Natural killer cell (primary cell): Measurements from ENCODE around the gene TEX48. TPM values are rescaled to one million over a fixed set of nuclear protein-coding genes. Genes with fewer than 3 reads are reported as not detected.

Source experiments
- ATAC-seq, 3 donors: fragments of 150-1000 bp in 2 of 3; fragments of 200-7000 bp in 1 of 3; cut with Tn5 transposase; 1 replicate in 1 of 3; 2 replicates in 2 of 3; pipeline ENCODE4 v1.10.0; 2021; ENCODE audit warnings: mild to moderate bottlenecking in 2 of 3, moderate library complexity in 2 of 3
- DNase-seq, 2 donors: peaks; one replicate each; pipeline versions ENCODE4 v3.0.0 to v3.0.0-alpha.2; 2013 to 2021; ENCODE audit warnings: mixed read lengths in 1 of 2
- H3K27ac ChIP-seq: one replicate; pipeline ENCODE4 v1.5.1; 2013; ENCODE audit warnings: mild to moderate bottlenecking, low read length
- H3K27me3 ChIP-seq: one replicate; pipeline ENCODE4 v1.6.1; 2013; ENCODE audit warnings: low read length; ENCODE audit not compliant: control insufficient read depth, insufficient read depth
- H3K36me3 ChIP-seq: one replicate; pipeline ENCODE4 v1.6.1; 2013; ENCODE audit warnings: low read length; ENCODE audit not compliant: control insufficient read depth, insufficient read depth
- H3K4me1 ChIP-seq: one replicate; pipeline ENCODE4 v1.6.1; 2013; ENCODE audit warnings: low read length; ENCODE audit not compliant: control insufficient read depth, insufficient read depth
- H3K4me3 ChIP-seq: one replicate; pipeline ENCODE4 v1.5.1; 2013; ENCODE audit warnings: low read length
- H3K9me3 ChIP-seq: one replicate; pipeline ENCODE4 v1.6.1; 2013; ENCODE audit warnings: low read length; ENCODE audit not compliant: control insufficient read depth, insufficient read depth
- H3K27ac Mint-ChIP-seq, 2 donors: one replicate each; pipeline ENCODE4 v1.8.0; 2022; ENCODE audit warnings: mild to moderate bottlenecking in 2 of 2, mixed read lengths in 2 of 2, moderate library complexity in 1 of 2
- H3K27me3 Mint-ChIP-seq, 2 donors: one replicate each; pipeline ENCODE4 v1.8.0; 2022; ENCODE audit warnings: low read depth in 2 of 2, mixed read lengths in 2 of 2
- H3K36me3 Mint-ChIP-seq: one replicate; pipeline ENCODE4 v1.8.0; 2022; ENCODE audit warnings: mixed read lengths
- H3K4me1 Mint-ChIP-seq, 2 donors: one replicate each; pipeline ENCODE4 v1.8.0; 2022; ENCODE audit warnings: mixed read lengths in 2 of 2
- H3K4me3 Mint-ChIP-seq: one replicate; pipeline ENCODE4 v1.8.0; 2022; ENCODE audit warnings: mild to moderate bottlenecking, moderate library complexity, mixed read lengths
- H3K9me3 Mint-ChIP-seq, 2 donors: one replicate each; pipeline ENCODE4 v1.8.0; 2022; ENCODE audit warnings: mixed read lengths in 2 of 2
- CTCF ChIP-seq: fragments of 200-600 bp; IDR thresholded peaks from one replicate; pipeline ENCODE4 v1.8.0; 2022; ENCODE audit warnings: antibody characterized with exemption
- WGBS: methylation state at CpG from one replicate; pipeline ENCODE4 v1.1.7; 2013; ENCODE audit warnings: missing lambda C conversion rate; ENCODE audit not compliant: insufficient coverage; 5-methylcytosine and 5-hydroxymethylcytosine counted together
- intact Hi-C: fragments of 100-400 bp; cut with micrococcal nuclease; formaldehyde crosslinking; loops from one replicate; pipeline ENCODE4 v1.14.2; 2022
- total RNA-seq, 4 donors: library from RNA; stranded (reverse); fragments of 120-200 nt in 1 of 4; gene quantifications; one replicate each; pipeline versions ENCODE4 v1.2.3 to v1.2.4, GENCODE V29; 2013 to 2022

TEX48 gene
- total RNA-seq, 3 donors from 2014 or later (not counting 1 experiment from before 2014, with no cell fraction given): not detected

- TF ChIP-seq CTCF: no peak
- no peak overlapping the region for H3K4me3 ChIP-seq
- peak overlapping the region; percentile 1 for H3K27ac ChIP-seq
- Mint-ChIP-seq H3K27me3 (peaks cover 17 to 26% of the 10 kb centered on the region in 2 donors), H3K4me1 (peaks cover 0 to 6% of the 10 kb centered on the region in 2 donors), H3K4me3 (no peak overlapping the region), H3K36me3 (no peaks in the 10 kb centered on the region), H3K27ac (no peak overlapping the region), H3K9me3 (no peaks in the 10 kb centered on the region)
- no peaks in the 10 kb centered on the region for H3K27me3 ChIP-seq
- H3K36me3 ChIP-seq: no peaks in the 10 kb centered on the region
- DNase-seq (no peak), ATAC-seq (no peak)
- H3K9me3 ChIP-seq: no peaks in the 10 kb centered on the region
- WGBS: 93% methylated on average over 4 of the region's 4 CpGs
- H3K4me1 ChIP-seq: peaks cover 13% of the 10 kb centered on the region
- intact Hi-C loops: no loop called here
These were observed 37.3 kb upstream of the TEX48 start for GRCh38 chr9:114719290-114719689.

- Histone ChIP-seq H3K4me1 (peaks cover 13% of the 10 kb centered on the region), H3K9me3 (no peaks in the 10 kb centered on the region), H3K36me3 (no peaks in the 10 kb centered on the region), H3K27ac (peak overlapping the region; percentile 1), H3K4me3 (no peak overlapping the region), H3K27me3 (no peaks in the 10 kb centered on the region)
- peak in 1 of 3 donors; percentile 12 for ATAC-seq
- no peaks in the 10 kb centered on the region for H3K36me3 Mint-ChIP-seq
- WGBS: 63% methylated on average over 8 of the region's 8 CpGs
- TF ChIP-seq CTCF: no peak
- H3K9me3 Mint-ChIP-seq: no peaks in the 10 kb centered on the region
- peak in 1 of 2 donors; percentile 82 for DNase-seq
- H3K27me3 Mint-ChIP-seq: peaks cover 17 to 26% of the 10 kb centered on the region in 2 donors
- intact Hi-C loops: no loop called here
- no peak overlapping the region for H3K4me3 Mint-ChIP-seq
- H3K27ac Mint-ChIP-seq: no peak overlapping the region
- H3K4me1 Mint-ChIP-seq: peaks cover 0 to 6% of the 10 kb centered on the region in 2 donors
These were observed 36.8 kb upstream of the TEX48 start for GRCh38 chr9:114718801-114719221.

DNA sequence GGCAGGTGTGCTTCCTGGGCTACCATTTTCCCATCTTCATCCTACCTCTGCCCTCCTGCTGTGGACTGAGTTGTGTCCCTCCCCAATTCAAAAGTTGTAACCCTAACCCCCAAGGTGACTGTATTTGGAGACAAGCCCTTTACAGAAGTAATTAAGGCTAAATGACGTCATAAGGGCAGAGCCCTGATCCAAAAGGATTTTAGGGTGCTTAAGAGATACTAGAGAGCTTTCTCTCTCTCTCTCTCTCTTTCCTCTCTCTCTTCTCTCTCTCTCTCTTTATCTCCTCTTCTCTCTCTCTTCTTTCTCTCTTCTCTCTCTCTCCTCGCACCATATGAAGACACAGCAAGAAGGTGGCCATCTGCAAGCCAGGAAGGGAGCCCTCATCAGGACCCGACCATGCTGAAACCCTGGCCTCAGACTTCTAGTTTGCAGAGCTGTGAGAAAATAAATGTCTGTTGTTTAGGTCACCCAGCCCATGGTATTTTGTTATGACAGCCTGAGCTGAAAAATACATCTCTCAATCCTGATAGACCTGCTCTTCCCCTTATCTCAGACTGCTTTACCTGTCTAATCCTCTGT lies 36.0 kb upstream of the TEX48 start:
- no peak overlapping the region for H3K27ac Mint-ChIP-seq
- Histone ChIP-seq H3K4me1 (peaks cover 13% of the 10 kb centered on the region), H3K27me3 (no peaks in the 10 kb centered on the region), H3K27ac (no peak overlapping the region), H3K36me3 (no peaks in the 10 kb centered on the region), H3K9me3 (no peaks in the 10 kb centered on the region), H3K4me3 (no peak overlapping the region)
- ATAC-seq (no peak), DNase-seq (no peak)
- no peaks in the 10 kb centered on the region for H3K9me3 Mint-ChIP-seq
- TF ChIP-seq CTCF: no peak
- peaks cover 17 to 26% of the 10 kb centered on the region in 2 donors for H3K27me3 Mint-ChIP-seq
- WGBS: 94% methylated on average over 3 of the region's 3 CpGs
- intact Hi-C loops: no loop called here
- H3K4me1 Mint-ChIP-seq: peaks cover 0 to 6% of the 10 kb centered on the region in 2 donors
- H3K36me3 Mint-ChIP-seq: no peaks in the 10 kb centered on the region
- no peak overlapping the region for H3K4me3 Mint-ChIP-seq

DNA sequence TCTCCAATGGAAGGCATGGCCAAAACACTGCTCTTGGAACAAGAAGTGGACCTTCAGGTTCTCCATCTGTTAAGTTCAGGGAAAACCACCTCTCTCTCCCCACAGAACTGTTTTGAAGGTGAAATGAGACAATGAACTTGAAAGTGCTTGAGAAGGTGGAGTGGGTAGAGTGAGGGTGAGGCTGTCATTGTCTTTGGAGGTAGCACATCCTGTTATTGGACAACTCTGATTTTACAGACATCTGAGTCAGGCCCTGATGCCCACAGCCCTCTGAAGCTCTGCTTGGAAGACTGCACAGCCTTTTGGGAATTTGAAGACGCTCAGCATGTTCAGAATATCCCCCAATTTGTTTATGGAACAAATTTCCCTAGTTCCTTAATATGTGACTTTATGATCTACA lies 27.6 kb upstream of the TEX48 start:
- no peaks in the 10 kb centered on the region for H3K4me1 ChIP-seq
- Mint-ChIP-seq H3K4me3 (no peak overlapping the region), H3K36me3 (no peaks in the 10 kb centered on the region), H3K27ac (no peak overlapping the region), H3K4me1 (no peaks in the 10 kb centered on the region), H3K9me3 (no peaks in the 10 kb centered on the region), H3K27me3 (peaks cover 9 to 28% of the 10 kb centered on the region in 2 donors)
- 80% methylated on average over 1 of the region's 1 CpG for WGBS
- intact Hi-C loops: no loop called here
- H3K4me3 ChIP-seq: no peak overlapping the region
- no peaks in the 10 kb centered on the region for H3K9me3 ChIP-seq
- no peak for DNase-seq
- no peak for ATAC-seq
- no peak overlapping the region for H3K27ac ChIP-seq
- H3K27me3 ChIP-seq: no peaks in the 10 kb centered on the region
- no peaks in the 10 kb centered on the region for H3K36me3 ChIP-seq
- TF ChIP-seq CTCF: no peak
